ENCODE measurements around the gene RMC1.
"Not testable (repeated sequence)": the region's sequence is repeated elsewhere in the genome, so short reads cannot be mapped to it uniquely, and the experiment has no call there.

RMC1 gene

GRCh38 chr18:23484561-23485182 is 18.6 kb upstream of the RMC1 start:
- TF ChIP-seq POLR2A (IDR thresholded peaks at IDR 0.05; ENCODE audit: low read length) (no peak), GATA1 (IDR thresholded peaks at IDR 0.05; ENCODE audit: low read depth, low read length) (no peak)
- no peak for DNase-seq

GRCh38 chr18:23485386-23485785 is 17.9 kb upstream of the RMC1 start:
- TF ChIP-seq POLR2A (IDR thresholded peaks at IDR 0.05; ENCODE audit: low read length) (no peak), GATA1 (IDR thresholded peaks at IDR 0.05; ENCODE audit: low read depth, low read length) (no peak)
- no peak for DNase-seq

GRCh38 chr18:23487738-23488570 is 15.4 kb upstream of the RMC1 start:
- DNase-seq: peak; percentile 70
- TF ChIP-seq GATA1 (IDR thresholded peaks at IDR 0.05; ENCODE audit: low read depth, low read length) (no peak), POLR2A (IDR thresholded peaks at IDR 0.05; ENCODE audit: low read length) (peak; percentile 48)

- not testable (repeated sequence) for DNase-seq
These were observed 13.7 kb upstream of the RMC1 start for GRCh38 chr18:23489586-23489985.

- TF ChIP-seq GATA1 (IDR thresholded peaks at IDR 0.05; ENCODE audit: low read depth, low read length) (no peak), POLR2A (IDR thresholded peaks at IDR 0.05; ENCODE audit: low read length) (no peak)
- DNase-seq: no peak
These were observed 9.7 kb upstream of the RMC1 start for GRCh38 chr18:23493654-23494053.

GRCh38 chr18:23494992-23495391 is 8.3 kb upstream of the RMC1 start:
- TF ChIP-seq GATA1 (IDR thresholded peaks at IDR 0.05; ENCODE audit: low read depth, low read length) (no peak), POLR2A (IDR thresholded peaks at IDR 0.05; ENCODE audit: low read length) (no peak)
- DNase-seq: no peak

- TF ChIP-seq GATA1 (IDR thresholded peaks at IDR 0.05; ENCODE audit: low read depth, low read length) (no peak), POLR2A (IDR thresholded peaks at IDR 0.05; ENCODE audit: low read length) (no peak)
- DNase-seq: no peak
These were observed 7.4 kb upstream of the RMC1 start for GRCh38 chr18:23495723-23496440.

GRCh38 chr18:23498117-23498516 is 5.2 kb upstream of the RMC1 start:
- TF ChIP-seq POLR2A (IDR thresholded peaks at IDR 0.05; ENCODE audit: low read length) (no peak), GATA1 (IDR thresholded peaks at IDR 0.05; ENCODE audit: low read depth, low read length) (no peak)
- no peak for DNase-seq

- no peak for TF ChIP-seq POLR2A (IDR thresholded peaks at IDR 0.05; ENCODE audit: low read length)
- TF ChIP-seq GATA1 (IDR thresholded peaks at IDR 0.05; ENCODE audit: low read depth, low read length): no peak
- DNase-seq: peak; percentile 91 to 93
These were observed 4.4 kb upstream of the RMC1 start for GRCh38 chr18:23498877-23499276.

GRCh38 chr18:23499291-23499781 is 4.0 kb upstream of the RMC1 start:
- no peak for DNase-seq
- TF ChIP-seq POLR2A (IDR thresholded peaks at IDR 0.05; ENCODE audit: low read length) (no peak), GATA1 (IDR thresholded peaks at IDR 0.05; ENCODE audit: low read depth, low read length) (no peak)

- TF ChIP-seq POLR2A (IDR thresholded peaks at IDR 0.05; ENCODE audit: low read length) (no peak), GATA1 (IDR thresholded peaks at IDR 0.05; ENCODE audit: low read depth, low read length) (no peak)
These were observed 1.7 kb upstream of the RMC1 start for GRCh38 chr18:23501626-23502025.

GRCh38 chr18:23502516-23503037 is 734 bp upstream of the RMC1 start:
- no peak for TF ChIP-seq POLR2A (IDR thresholded peaks at IDR 0.05; ENCODE audit: low read length)
- TF ChIP-seq GATA1 (IDR thresholded peaks at IDR 0.05; ENCODE audit: low read depth, low read length): no peak

More at GRCh38 chr18:23501626-23502025, 1.7 kb upstream of the RMC1 start:
- DNase-seq: no peak

GRCh38 chr18:23503963-23504344 is 643 bp downstream of the RMC1 start:
- TF ChIP-seq GATA1 (IDR thresholded peaks at IDR 0.05; ENCODE audit: low read depth, low read length): no peak
- no peak for TF ChIP-seq POLR2A (IDR thresholded peaks at IDR 0.05; ENCODE audit: low read length)
- DNase-seq: peak; percentile 66 to 76

More at GRCh38 chr18:23502516-23503037, 734 bp upstream of the RMC1 start:
- peak in 1 of 2 experiments; percentile 60 for DNase-seq

- peak; percentile 36 to 52 for DNase-seq
- TF ChIP-seq POLR2A (IDR thresholded peaks at IDR 0.05; ENCODE audit: low read length) (no peak), GATA1 (IDR thresholded peaks at IDR 0.05; ENCODE audit: low read depth, low read length) (no peak)
These were observed 1.4 kb downstream of the RMC1 start for GRCh38 chr18:23504720-23505119.

Data from erythroblast (primary cell).